ENCODE results near the gene MRPS15. TPM values are rescaled to one million over a fixed set of nuclear protein-coding genes. Genes with fewer than 3 reads are reported as not detected.

Gene MRPS15
- total RNA-seq, 1 donor from 2014 or later, result 70.4 TPM

GRCh38 chr1:36420409-36420808 is 43.8 kb downstream of the MRPS15 start:
- no peak for DNase-seq (ENCODE audit: low read depth in 2 of 2)

- DNase-seq (ENCODE audit: low read depth in 2 of 2), result no peak
These were observed 44.6 kb downstream of the MRPS15 start for GRCh38 chr1:36419569-36419968.

GRCh38 chr1:36419140-36419539 is 45.0 kb downstream of the MRPS15 start:
- no peak for DNase-seq (ENCODE audit: low read depth in 2 of 2)

- DNase-seq (ENCODE audit: low read depth in 2 of 2), result no peak
These were observed 46.3 kb downstream of the MRPS15 start for GRCh38 chr1:36417931-36418330.

GRCh38 chr1:36415661-36416326 is 48.4 kb downstream of the MRPS15 start:
- no peak for DNase-seq (ENCODE audit: low read depth in 2 of 2)

DNA sequence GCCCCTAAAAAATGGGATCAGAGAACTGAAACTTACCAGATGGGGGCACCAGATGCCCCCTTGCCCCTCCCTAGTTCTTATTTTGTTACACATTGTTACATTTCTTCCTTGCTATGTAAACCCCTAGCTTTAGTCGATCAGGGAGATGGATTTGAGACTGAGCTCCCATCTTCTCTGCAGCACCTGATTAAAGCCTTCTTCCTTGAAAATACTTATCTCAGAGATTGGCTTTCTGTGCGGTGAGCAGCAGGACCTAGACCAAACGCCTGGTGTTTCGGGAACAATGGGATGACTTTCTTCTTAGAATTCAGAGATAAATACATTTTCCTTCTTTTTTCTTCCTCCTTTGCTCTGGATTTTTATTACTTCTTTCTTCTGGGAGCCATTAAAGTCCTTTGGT is 49.8 kb downstream of the MRPS15 start:
- no peak for DNase-seq (ENCODE audit: low read depth in 2 of 2)

DNA sequence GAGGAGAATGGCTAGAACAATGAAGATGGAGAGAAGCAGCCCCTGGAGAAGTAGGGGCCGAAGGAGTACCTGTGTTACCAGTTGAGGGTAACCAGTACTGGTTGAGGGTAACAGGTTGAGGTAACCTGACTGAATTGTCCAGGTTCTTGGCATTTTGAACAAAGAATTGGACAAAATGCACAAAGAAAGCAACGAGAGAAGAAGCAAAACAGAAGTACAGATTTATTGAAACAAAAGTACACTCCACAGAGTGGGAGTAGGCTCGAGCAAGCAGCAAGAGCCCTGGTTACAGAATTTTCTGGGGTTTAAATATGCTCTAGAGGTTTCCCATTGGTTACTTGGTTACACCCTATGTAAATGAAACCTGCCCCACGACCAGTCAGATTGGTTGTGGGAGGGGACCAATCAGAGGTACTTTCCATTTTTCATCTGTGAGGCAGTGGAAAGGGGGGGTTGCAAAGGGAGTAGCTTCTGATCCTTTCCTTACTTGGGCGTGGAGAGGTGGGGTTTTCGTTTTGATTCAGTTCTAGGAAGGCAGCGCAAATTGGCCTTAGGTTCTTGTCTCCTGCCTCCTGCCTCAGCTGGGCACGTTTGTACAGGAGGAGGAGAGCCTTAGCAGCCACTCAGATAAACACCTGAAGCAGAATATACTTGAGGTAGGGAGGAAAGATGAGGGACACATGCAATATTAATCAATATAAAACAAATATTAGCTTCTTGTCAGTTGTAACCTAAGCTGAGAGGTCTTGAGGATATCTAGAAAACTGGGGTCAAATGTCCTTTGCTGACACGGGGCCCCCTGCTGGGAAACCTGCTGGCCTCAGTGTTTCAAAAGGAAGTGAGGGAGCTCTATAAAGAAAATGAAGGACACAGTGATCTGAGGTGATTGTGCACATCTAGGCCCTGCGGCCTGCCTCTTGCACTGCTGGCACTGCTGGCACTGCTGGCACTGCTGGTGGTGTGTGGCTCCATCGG is 52.2 kb downstream of the MRPS15 start:
- peak; percentile 59 to 62 for DNase-seq (ENCODE audit: low read depth in 2 of 2)

- DNase-seq (ENCODE audit: low read depth in 2 of 2), result no peak
These were observed 55.7 kb downstream of the MRPS15 start for GRCh38 chr1:36408479-36408878.

GRCh38 chr1:36406440-36406839 is 57.7 kb downstream of the MRPS15 start:
- no peak for DNase-seq (ENCODE audit: low read depth in 2 of 2)

Other genes with a start within 250 kb of the MRPS15 start
- 104 and 113 TPM in 2 replicates for gene THRAP3, start 239.9 kb downstream of the MRPS15 start, total RNA-seq
- 0.44 and 0.99 TPM in 2 replicates for gene SH3D21, start 158.0 kb downstream of the MRPS15 start, total RNA-seq
- 96.3 and 109 TPM in 2 replicates for gene EVA1B, start 140.7 kb downstream of the MRPS15 start, total RNA-seq
- 11.3 and 21.6 TPM in 2 replicates for gene STK40, start 78.5 kb downstream of the MRPS15 start, total RNA-seq
- gene LSM10, start 66.5 kb downstream of the MRPS15 start, total RNA-seq, result 8.1 and 9.9 TPM in 2 replicates
- gene OSCP1, start 13.9 kb downstream of the MRPS15 start, total RNA-seq, result 4.2 and 5.2 TPM in 2 replicates
- not detected in 2 replicates for gene CSF3R, start 18.5 kb upstream of the MRPS15 start, total RNA-seq